Measurements from ENCODE around the gene PAWR.
A peak's percentile ranks its signal among the peaks of the same experiment; 100 is the strongest.

The PAWR gene

GRCh38 chr12:79680051-79680450 is 10.7 kb downstream of the PAWR start:
- H2BK12ac ChIP-seq (ENCODE audit: low read length) = no peak overlapping the region
- no peak overlapping the region for H3K9ac ChIP-seq (ENCODE audit: low read length)
- no CpG with 5 or more reads among the region's 4 CpGs for WGBS (ENCODE audit: extremely low coverage, insufficient coverage, insufficient read length)
- H3K79me2 ChIP-seq (ENCODE audit: control insufficient read depth, insufficient read depth, low read length, poor library complexity) = peaks cover 10% of the 10 kb centered on the region
- no peaks in the 10 kb centered on the region for H3K79me1 ChIP-seq (ENCODE audit: low read length)
- no peak overlapping the region for H4K12ac ChIP-seq (ENCODE audit: low read depth, low read length)
- H3K4me1 ChIP-seq (ENCODE audit: control insufficient read depth in 1 of 2, insufficient read depth in 2 of 2, low read length in 2 of 2) = peaks cover 0 to 4% of the 10 kb centered on the region in 2 experiments
- no peaks in the 10 kb centered on the region for H3K27me3 ChIP-seq (ENCODE audit: insufficient read depth, low read length)
- H3K14ac ChIP-seq (ENCODE audit: low read length) = no peak overlapping the region
- H2AK5ac ChIP-seq (ENCODE audit: low read length) = no peak overlapping the region
- H3K36me3 ChIP-seq (ENCODE audit: control insufficient read depth in 1 of 2, insufficient read depth in 2 of 2, low read length in 2 of 2) = peaks cover 0 to 6% of the 10 kb centered on the region in 2 experiments
- H3K23ac ChIP-seq (ENCODE audit: low read length) = no peak overlapping the region
- no peak overlapping the region for H4K8ac ChIP-seq (ENCODE audit: low read depth, low read length)
- H2BK120ac ChIP-seq (ENCODE audit: insufficient read depth, low read length, poor library complexity) = no peak overlapping the region
- no peak overlapping the region for H2BK5ac ChIP-seq (ENCODE audit: low read depth, low read length, poor library complexity)
- DNase-seq = peak in 1 of 2 donors; percentile 21
- H3K4ac ChIP-seq (ENCODE audit: low read depth, low read length) = peak overlapping the region; percentile 77
- H3K18ac ChIP-seq (ENCODE audit: low read length) = no peak overlapping the region
- no peak overlapping the region for H3K27ac ChIP-seq (ENCODE audit: low read depth, low read length)
- H2AFZ ChIP-seq (ENCODE audit: insufficient read depth, low read length, poor library complexity) = no peak overlapping the region
- H3K9me3 ChIP-seq (ENCODE audit: insufficient read depth, low read depth, low read length) = no peaks in the 10 kb centered on the region
- H4K91ac ChIP-seq (ENCODE audit: low read depth, low read length) = no peak overlapping the region
- H3K4me2 ChIP-seq (ENCODE audit: low read length) = no peak overlapping the region
- no peak overlapping the region for H3K4me3 ChIP-seq (ENCODE audit: low read depth, low read length)

GRCh38 chr12:79678306-79678705 is 12.5 kb downstream of the PAWR start:
- peaks cover 0 to 4% of the 10 kb centered on the region in 2 experiments for H3K36me3 ChIP-seq (ENCODE audit: control insufficient read depth in 1 of 2, insufficient read depth in 2 of 2, low read length in 2 of 2)
- H2AFZ ChIP-seq (ENCODE audit: insufficient read depth, low read length, poor library complexity) = no peak overlapping the region
- no peak overlapping the region for H2BK5ac ChIP-seq (ENCODE audit: low read depth, low read length, poor library complexity)
- no peak overlapping the region for H3K18ac ChIP-seq (ENCODE audit: low read length)
- H3K79me2 ChIP-seq (ENCODE audit: control insufficient read depth, insufficient read depth, low read length, poor library complexity) = peaks cover 14% of the 10 kb centered on the region
- no peak overlapping the region for H2AK5ac ChIP-seq (ENCODE audit: low read length)
- no peak overlapping the region for H3K14ac ChIP-seq (ENCODE audit: low read length)
- no peak overlapping the region for H4K91ac ChIP-seq (ENCODE audit: low read depth, low read length)
- H3K4ac ChIP-seq (ENCODE audit: low read depth, low read length) = peak overlapping the region; percentile 97
- H3K9me3 ChIP-seq (ENCODE audit: insufficient read depth, low read depth, low read length) = no peaks in the 10 kb centered on the region
- no peak overlapping the region for H2BK120ac ChIP-seq (ENCODE audit: insufficient read depth, low read length, poor library complexity)
- H4K8ac ChIP-seq (ENCODE audit: low read depth, low read length) = no peak overlapping the region
- no peak overlapping the region for H3K4me2 ChIP-seq (ENCODE audit: low read length)
- H3K27ac ChIP-seq (ENCODE audit: low read depth, low read length) = no peak overlapping the region
- H4K12ac ChIP-seq (ENCODE audit: low read depth, low read length) = no peak overlapping the region
- DNase-seq = no peak
- H3K4me1 ChIP-seq (ENCODE audit: control insufficient read depth in 1 of 2, insufficient read depth in 2 of 2, low read length in 2 of 2) = peaks cover 0 to 4% of the 10 kb centered on the region in 2 experiments
- no peaks in the 10 kb centered on the region for H3K79me1 ChIP-seq (ENCODE audit: low read length)
- no peak overlapping the region for H2BK12ac ChIP-seq (ENCODE audit: low read length)
- no peak overlapping the region for H3K23ac ChIP-seq (ENCODE audit: low read length)
- no peak overlapping the region for H3K9ac ChIP-seq (ENCODE audit: low read length)
- H3K4me3 ChIP-seq (ENCODE audit: low read depth, low read length) = no peak overlapping the region
- no peaks in the 10 kb centered on the region for H3K27me3 ChIP-seq (ENCODE audit: insufficient read depth, low read length)

- no peaks in the 10 kb centered on the region for H3K9me3 ChIP-seq (ENCODE audit: insufficient read depth, low read depth, low read length)
- H3K4me2 ChIP-seq (ENCODE audit: low read length) = no peak overlapping the region
- no peak overlapping the region for H2BK12ac ChIP-seq (ENCODE audit: low read length)
- no peaks in the 10 kb centered on the region for H3K27me3 ChIP-seq (ENCODE audit: insufficient read depth, low read length)
- no peak overlapping the region for H2BK120ac ChIP-seq (ENCODE audit: insufficient read depth, low read length, poor library complexity)
- no peak for DNase-seq
- H3K14ac ChIP-seq (ENCODE audit: low read length) = no peak overlapping the region
- H4K12ac ChIP-seq (ENCODE audit: low read depth, low read length) = no peak overlapping the region
- no peak overlapping the region for H4K91ac ChIP-seq (ENCODE audit: low read depth, low read length)
- peak overlapping the region; percentile 27 for H3K4ac ChIP-seq (ENCODE audit: low read depth, low read length)
- no peak overlapping the region for H3K18ac ChIP-seq (ENCODE audit: low read length)
- no peaks in the 10 kb centered on the region for H3K79me1 ChIP-seq (ENCODE audit: low read length)
- no peak overlapping the region for H3K27ac ChIP-seq (ENCODE audit: low read depth, low read length)
- no peak overlapping the region for H2BK5ac ChIP-seq (ENCODE audit: low read depth, low read length, poor library complexity)
- no peak overlapping the region for H2AK5ac ChIP-seq (ENCODE audit: low read length)
- H3K79me2 ChIP-seq (ENCODE audit: control insufficient read depth, insufficient read depth, low read length, poor library complexity) = peaks cover 15% of the 10 kb centered on the region
- H3K4me3 ChIP-seq (ENCODE audit: low read depth, low read length) = no peak overlapping the region
- peaks cover 0 to 4% of the 10 kb centered on the region in 2 experiments for H3K4me1 ChIP-seq (ENCODE audit: control insufficient read depth in 1 of 2, insufficient read depth in 2 of 2, low read length in 2 of 2)
- no peak overlapping the region for H3K9ac ChIP-seq (ENCODE audit: low read length)
- H3K36me3 ChIP-seq (ENCODE audit: control insufficient read depth in 1 of 2, insufficient read depth in 2 of 2, low read length in 2 of 2) = peaks cover 0 to 4% of the 10 kb centered on the region in 2 experiments
- WGBS (ENCODE audit: extremely low coverage, insufficient coverage, insufficient read length) = no CpG with 5 or more reads among the region's 2 CpGs
- no peak overlapping the region for H4K8ac ChIP-seq (ENCODE audit: low read depth, low read length)
- H2AFZ ChIP-seq (ENCODE audit: insufficient read depth, low read length, poor library complexity) = no peak overlapping the region
- H3K23ac ChIP-seq (ENCODE audit: low read length) = no peak overlapping the region
These were observed 13.1 kb downstream of the PAWR start for GRCh38 chr12:79677672-79678071.

GRCh38 chr12:79676579-79676978 is 14.2 kb downstream of the PAWR start:
- no peak for DNase-seq
- Histone ChIP-seq H3K4me2 (ENCODE audit: low read length) (no peak overlapping the region), H3K23ac (ENCODE audit: low read length) (no peak overlapping the region), H3K79me2 (ENCODE audit: control insufficient read depth, insufficient read depth, low read length, poor library complexity) (peaks cover 15% of the 10 kb centered on the region), H4K12ac (ENCODE audit: low read depth, low read length) (no peak overlapping the region), H2BK12ac (ENCODE audit: low read length) (no peak overlapping the region), H4K8ac (ENCODE audit: low read depth, low read length) (no peak overlapping the region), H3K36me3 (ENCODE audit: control insufficient read depth in 1 of 2, insufficient read depth in 2 of 2, low read length in 2 of 2) (peaks cover 0 to 4% of the 10 kb centered on the region in 2 experiments), H3K14ac (ENCODE audit: low read length) (no peak overlapping the region), H2AFZ (ENCODE audit: insufficient read depth, low read length, poor library complexity) (no peak overlapping the region), H3K4me3 (ENCODE audit: low read depth, low read length) (no peak overlapping the region), H4K91ac (ENCODE audit: low read depth, low read length) (no peak overlapping the region), H3K9me3 (ENCODE audit: insufficient read depth, low read depth, low read length) (no peaks in the 10 kb centered on the region), H3K4me1 (ENCODE audit: control insufficient read depth in 1 of 2, insufficient read depth in 2 of 2, low read length in 2 of 2) (peaks cover 0 to 3% of the 10 kb centered on the region in 2 experiments), H3K79me1 (ENCODE audit: low read length) (no peaks in the 10 kb centered on the region), H3K18ac (ENCODE audit: low read length) (no peak overlapping the region), H3K9ac (ENCODE audit: low read length) (no peak overlapping the region), H2AK5ac (ENCODE audit: low read length) (no peak overlapping the region), H2BK5ac (ENCODE audit: low read depth, low read length, poor library complexity) (no peak overlapping the region), H3K27me3 (ENCODE audit: insufficient read depth, low read length) (no peaks in the 10 kb centered on the region), H3K27ac (ENCODE audit: low read depth, low read length) (no peak overlapping the region), H2BK120ac (ENCODE audit: insufficient read depth, low read length, poor library complexity) (no peak overlapping the region), H3K4ac (ENCODE audit: low read depth, low read length) (peak overlapping the region; percentile 62)
- no CpG with 5 or more reads among the region's 2 CpGs for WGBS (ENCODE audit: extremely low coverage, insufficient coverage, insufficient read length)

Data from trophoblast cell (in vitro differentiated cells and primary cell).